NCI-H146 treated with DMSO at 0.1 percent for 48 hours (cell line): ENCODE results near the gene CLIC3.

Experiments used
- DNase-seq: peaks from one replicate; lab custom pipeline; 2025; ENCODE audit not compliant: unreplicated experiment; lab: John Stamatoyannopoulos, UW

The CLIC3 gene

GRCh38 chr9:136968333-136969127 is 27.8 kb downstream of the CLIC3 start:
- no peak for DNase-seq

- no peak for DNase-seq
Measured at GRCh38 chr9:136965771-136966484, 30.4 kb downstream of the CLIC3 start.

- no peak for DNase-seq
Measured at GRCh38 chr9:136964833-136965422, 31.4 kb downstream of the CLIC3 start.

- peak; percentile 72 for DNase-seq
Measured at GRCh38 chr9:136964171-136964689, 32.1 kb downstream of the CLIC3 start.

GRCh38 chr9:136963751-136964150 is 32.6 kb downstream of the CLIC3 start:
- no peak for DNase-seq

- DNase-seq = no peak
Measured at GRCh38 chr9:136963341-136963740, 33.0 kb downstream of the CLIC3 start.

GRCh38 chr9:136962701-136963248 is 33.6 kb downstream of the CLIC3 start:
- DNase-seq = no peak

GRCh38 chr9:136962163-136962562 is 34.2 kb downstream of the CLIC3 start:
- DNase-seq = no peak

GRCh38 chr9:136961279-136962065 is 34.9 kb downstream of the CLIC3 start:
- no peak for DNase-seq

GRCh38 chr9:136960938-136961275 is 35.5 kb downstream of the CLIC3 start:
- DNase-seq = no peak

GRCh38 chr9:136960212-136960937 is 36.0 kb downstream of the CLIC3 start:
- no peak for DNase-seq

- DNase-seq = no peak
Measured at GRCh38 chr9:136958898-136959850, 37.2 kb downstream of the CLIC3 start.

GRCh38 chr9:136958473-136958872 is 37.9 kb downstream of the CLIC3 start:
- no peak for DNase-seq

- no peak for DNase-seq
Measured at GRCh38 chr9:136957901-136958300, 38.5 kb downstream of the CLIC3 start.

GRCh38 chr9:136957461-136957860 is 38.9 kb downstream of the CLIC3 start:
- no peak for DNase-seq

- DNase-seq = no peak
Measured at GRCh38 chr9:136956604-136957003, 39.8 kb downstream of the CLIC3 start.

GRCh38 chr9:136955943-136956335 is 40.4 kb downstream of the CLIC3 start:
- DNase-seq = no peak

GRCh38 chr9:136955202-136955942 is 41.0 kb downstream of the CLIC3 start:
- no peak for DNase-seq
